HepG2 (cell line): Measurements from ENCODE around the gene CENPE. TPM values are rescaled to one million over a fixed set of nuclear protein-coding genes. Genes with fewer than 3 reads are reported as not detected.

Experiments used
- AGO2 ChIP-seq: fragments of 200-400 bp; formaldehyde crosslinking; optimal IDR thresholded peaks from 2 replicates; pipeline ENCODE3; 2017; ENCODE audit warnings: mild to moderate bottlenecking, low read depth, low read length, moderate library complexity
- ASH2L ChIP-seq: fragments of 300-600, 200-600 bp; sonication (generic); IDR thresholded peaks from 2 replicates; pipeline ENCODE4 v1.7.0; 2017; ENCODE audit warnings: low read depth, mild to moderate bottlenecking, moderate library complexity, mixed read lengths, low read length; ENCODE audit not compliant: insufficient read length
- DNMT3B ChIP-seq: conservative IDR thresholded peaks from 2 replicates; pipeline ENCODE4 v1.6.1; 2016; ENCODE audit warnings: missing biosample characterization, control low read depth
- GTF3A ChIP-seq: sonication (generic); formaldehyde crosslinking; conservative IDR thresholded peaks from 2 replicates; pipeline ENCODE4 v1.4.0; 2020; ENCODE audit warnings: mild to moderate bottlenecking, missing genetic modification reagents
- HNF4G ChIP-seq, 2 experiments: sonication (generic) in 1 of 2; formaldehyde crosslinking in 1 of 2; IDR thresholded peaks; 2 replicates each; pipeline versions ENCODE4 v1.4.0 to v1.6.1; 2011 to 2020; ENCODE audit warnings: borderline replicate concordance in 2 of 2, low read depth in 2 of 2, mild to moderate bottlenecking in 2 of 2, low read length in 1 of 2, missing genetic modification reagents in 1 of 2, moderate library complexity in 1 of 2
- KDM2A ChIP-seq: sonication (generic); formaldehyde crosslinking; IDR thresholded peaks from 2 replicates; pipeline ENCODE4 v1.4.0; 2020; ENCODE audit warnings: low read depth, missing genetic modification reagents, borderline replicate concordance
- NRL ChIP-seq: sonication (generic); formaldehyde crosslinking; IDR thresholded peaks from 2 replicates; pipeline ENCODE4 v1.5.0; 2020; ENCODE audit warnings: missing genetic modification reagents, mild to moderate bottlenecking, moderate library complexity, borderline replicate concordance
- RFX5 ChIP-seq: IDR thresholded peaks from 2 replicates; pipeline ENCODE4 v1.6.1; 2011; ENCODE audit warnings: low read depth, low read length, improper control_type of control experiment
- RORA ChIP-seq: sonication (generic); formaldehyde crosslinking; IDR thresholded peaks from 2 replicates; pipeline ENCODE4 v1.5.0; 2020; ENCODE audit warnings: mild to moderate bottlenecking, missing genetic modification reagents, moderate library complexity
- SALL1 ChIP-seq: sonication (generic); formaldehyde crosslinking; IDR thresholded peaks from 2 replicates; pipeline ENCODE4 v1.8.0; 2022; ENCODE audit warnings: mild to moderate bottlenecking, missing genetic modification reagents
- SP2 ChIP-seq: sonication (generic); formaldehyde crosslinking; IDR thresholded peaks from 2 replicates; pipeline ENCODE4 v1.5.1; 2020; ENCODE audit warnings: mild to moderate bottlenecking, missing genetic modification reagents
- TAF1 ChIP-seq: sonication (generic); formaldehyde crosslinking; IDR thresholded peaks from 2 replicates; pipeline ENCODE4 v1.4.0; 2020; ENCODE audit warnings: missing genetic modification reagents
- U2AF2 ChIP-seq: fragments of 200-400 bp; formaldehyde crosslinking; IDR thresholded peaks from 2 replicates; pipeline ENCODE4 v1.6.1; 2017; ENCODE audit warnings: low read depth, mild to moderate bottlenecking, low read length
- ZBTB8A ChIP-seq: sonication (generic); formaldehyde crosslinking; IDR thresholded peaks from 2 replicates; pipeline ENCODE4 v1.4.0; 2020; ENCODE audit warnings: mild to moderate bottlenecking, low read depth, missing genetic modification reagents, borderline replicate concordance
- ZNF317 ChIP-seq: sonication (generic); formaldehyde crosslinking; IDR thresholded peaks from 2 replicates; pipeline ENCODE4 v1.5.0; 2020; ENCODE audit warnings: mild to moderate bottlenecking, missing genetic modification reagents
- ZNF547 ChIP-seq: sonication (generic); formaldehyde crosslinking; IDR thresholded peaks from 2 replicates; pipeline ENCODE4 v1.5.1; 2020; ENCODE audit warnings: mild to moderate bottlenecking, missing genetic modification reagents
- ZNF570 ChIP-seq: sonication (generic); formaldehyde crosslinking; IDR thresholded peaks from 2 replicates; pipeline ENCODE4 v1.4.0; 2020; ENCODE audit warnings: mild to moderate bottlenecking, missing genetic modification reagents, borderline replicate concordance
- ZNF619 ChIP-seq: sonication (generic); formaldehyde crosslinking; IDR thresholded peaks from 2 replicates; pipeline ENCODE4 v1.4.0; 2020; ENCODE audit warnings: mild to moderate bottlenecking, missing genetic modification reagents
- ZNF644 ChIP-seq: IDR thresholded peaks from 2 replicates; pipeline ENCODE4 v1.6.1; 2016; ENCODE audit warnings: low read depth
- ZNF660 ChIP-seq: sonication (generic); formaldehyde crosslinking; IDR thresholded peaks from 2 replicates; pipeline ENCODE4 v1.5.1; 2020; ENCODE audit warnings: mild to moderate bottlenecking, low read depth, missing genetic modification reagents, borderline replicate concordance
- ZNF670 ChIP-seq: sonication (generic); formaldehyde crosslinking; IDR thresholded peaks from 2 replicates; pipeline ENCODE4 v1.8.0; 2022; ENCODE audit warnings: mild to moderate bottlenecking, missing genetic modification reagents, borderline replicate concordance
- ZNF7 ChIP-seq: IDR thresholded peaks from 2 replicates; pipeline ENCODE4 v1.6.1; 2016; ENCODE audit warnings: missing biosample characterization, missing genetic modification reagents
- polyA plus RNA-seq, 8 experiments: library from polyadenylated mRNA; depleted of rRNA in 3 of 8; stranded (reverse) in 7 of 8; unstranded in 1 of 8; fragments of >200 nt; fragmentation: Illumina TruSeq in 4 of 8; extraction: Trizol in 4 of 8; gene quantifications; 2 replicates each; pipeline versions ENCODE4 v1.2.1 to v1.2.3, GENCODE V29; 2011 to 2016; ENCODE audit warnings: low read depth in 4 of 8, missing spikeins in 1 of 8, mixed read lengths in 1 of 8; ENCODE audit not compliant: insufficient read depth in 1 of 8
- total RNA-seq, 5 experiments: library from RNA; depleted of rRNA; stranded (reverse); fragments of >200 nt; fragmentation: Illumina TruSeq; extraction: Trizol; gene quantifications; 2 replicates each; pipeline ENCODE4 v1.2.3, GENCODE V29; 2016; ENCODE audit warnings: low read depth in 1 of 5
- TF ChIP-seq, protein P1 (sequence below): sonication (generic); formaldehyde crosslinking; IDR thresholded peaks from 2 replicates; pipeline ENCODE4 v1.5.0; 2020; ENCODE audit warnings: missing genetic modification reagents, mild to moderate bottlenecking, borderline replicate concordance
- TF ChIP-seq, protein P2 (sequence below): IDR thresholded peaks from 2 replicates; pipeline ENCODE4 v1.6.1; 2018; ENCODE audit warnings: missing genetic modification reagents, mild to moderate bottlenecking, missing compliant biosample characterization

Gene CENPE
- total and polyA plus RNA-seq, 2 of the 13 experiments (the other 11 are each of a cell fraction or from before 2014, with no cell fraction given) = 2.1 to 19.8 TPM

- peak; percentile 89; the same call in 1 of the 2 replicates for TF ChIP-seq NRL
- no peak for TF ChIP-seq ZNF670
- peak; percentile 53; the same call in 1 of the 2 replicates for TF ChIP-seq ZNF317 (CRISPR knock-in tag)
- TF ChIP-seq KDM2A (CRISPR knock-in tag) = peak; percentile 84
- TF ChIP-seq SALL1 (CRISPR knock-in tag) = peak; percentile 56; the same call in 1 of the 2 replicates
- no peak for TF ChIP-seq ZNF644
- TF ChIP-seq, protein P1, sequence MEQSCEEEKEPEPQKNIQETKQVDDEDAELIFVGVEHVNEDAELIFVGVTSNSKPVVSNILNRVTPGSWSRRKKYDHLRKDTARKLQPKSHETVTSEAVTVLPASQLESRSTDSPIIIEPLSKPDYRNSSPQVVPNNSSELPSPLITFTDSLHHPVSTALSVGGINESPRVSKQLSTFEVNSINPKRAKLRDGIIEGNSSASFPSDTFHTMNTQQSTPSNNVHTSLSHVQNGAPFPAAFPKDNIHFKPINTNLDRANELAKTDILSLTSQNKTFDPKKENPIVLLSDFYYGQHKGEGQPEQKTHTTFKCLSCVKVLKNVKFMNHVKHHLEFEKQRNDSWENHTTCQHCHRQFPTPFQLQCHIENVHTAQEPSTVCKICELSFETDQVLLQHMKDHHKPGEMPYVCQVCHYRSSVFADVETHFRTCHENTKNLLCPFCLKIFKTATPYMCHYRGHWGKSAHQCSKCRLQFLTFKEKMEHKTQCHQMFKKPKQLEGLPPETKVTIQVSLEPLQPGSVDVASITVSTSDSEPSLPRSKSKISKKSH = peak; percentile 75; the same call in 1 of the 2 replicates
- peak; percentile 78 for TF ChIP-seq TAF1 (CRISPR knock-in tag)
- TF ChIP-seq ZBTB8A = no peak
- no peak for TF ChIP-seq HNF4G (IDR thresholded peaks at IDR 0.05; ENCODE audit: borderline replicate concordance, low read depth, low read length)
- no peak; the same call in 1 of the 2 replicates for TF ChIP-seq HNF4G (CRISPR knock-in tag; IDR thresholded peaks at IDR 0.05; ENCODE audit: borderline replicate concordance, low read depth)
- TF ChIP-seq ZNF570 (CRISPR knock-in tag) = no peak
- TF ChIP-seq GTF3A (CRISPR knock-in tag) = peak; percentile 29; the same call in 1 of the 2 replicates
- no peak for TF ChIP-seq U2AF2
- TF ChIP-seq ZNF547 (CRISPR knock-in tag) = no peak; the same call in 1 of the 2 replicates
- TF ChIP-seq DNMT3B (CRISPR knock-in tag) = no peak
- peak; percentile 68; the same call in 1 of the 2 replicates for TF ChIP-seq RFX5
- TF ChIP-seq, protein P2, sequence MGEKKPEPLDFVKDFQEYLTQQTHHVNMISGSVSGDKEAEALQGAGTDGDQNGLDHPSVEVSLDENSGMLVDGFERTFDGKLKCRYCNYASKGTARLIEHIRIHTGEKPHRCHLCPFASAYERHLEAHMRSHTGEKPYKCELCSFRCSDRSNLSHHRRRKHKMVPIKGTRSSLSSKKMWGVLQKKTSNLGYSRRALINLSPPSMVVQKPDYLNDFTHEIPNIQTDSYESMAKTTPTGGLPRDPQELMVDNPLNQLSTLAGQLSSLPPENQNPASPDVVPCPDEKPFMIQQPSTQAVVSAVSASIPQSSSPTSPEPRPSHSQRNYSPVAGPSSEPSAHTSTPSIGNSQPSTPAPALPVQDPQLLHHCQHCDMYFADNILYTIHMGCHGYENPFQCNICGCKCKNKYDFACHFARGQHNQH (CRISPR knock-in tag) = no peak
- peak; percentile 47 for TF ChIP-seq AGO2
- peak; percentile 73; the same call in 1 of the 2 replicates for TF ChIP-seq ZNF619 (CRISPR knock-in tag)
- TF ChIP-seq ZNF7 (CRISPR knock-in tag) = no peak
- no peak for TF ChIP-seq RORA (CRISPR knock-in tag)
- TF ChIP-seq ASH2L = peak; percentile 81
- no peak for TF ChIP-seq ZNF660 (CRISPR knock-in tag)
- no peak for TF ChIP-seq SP2 (CRISPR knock-in tag)
Observed at GRCh38 chr4:103198111-103198765, at the start of gene CENPE (continued).
